ENCODE data around the gene PCDHA6. TPM values are rescaled to one million over a fixed set of nuclear protein-coding genes. Genes with fewer than 3 reads are reported as not detected.
"Not testable (repeated sequence)": the region's sequence is repeated elsewhere in the genome, so short reads cannot be mapped to it uniquely, and the experiment has no call there.

Gene PCDHA6
- polyA plus RNA-seq, 1 of the 3 experiments (the other 2 are of a cell fraction): 0.02 TPM

- WGBS (ENCODE audit: low lambda C conversion rate): 31% methylated on average over 27 of the region's 29 CpGs
- ChIA-PET POLR2A (no interaction called here), CTCF (interaction anchor here (0.5 to 3.5 kb wide), 9 partner anchors 13 to 364 kb away, joined by 3 to 28 read pairs (median 4); partner anchors contain the start of genes PCDHA4, PCDHA8 and PCDHB6)
- Histone ChIP-seq H3K27ac (ENCODE audit: low read depth in 2 of 2, low read length in 1 of 2) (no peak within 1 kb of the TSS), H3K4me1 (ENCODE audit: control insufficient read depth in 1 of 2, insufficient read depth in 2 of 2, low read depth in 1 of 2, low read length in 1 of 2) (no peaks in the 10 kb centered on the region), H3F3A (replicated peaks; ENCODE audit: insufficient read depth) (no peaks in the 10 kb centered on the region), H3K27me3 (ENCODE audit: insufficient read depth) (no peaks in the 10 kb centered on the region), H4K20me1 (ENCODE audit: insufficient read depth) (no peaks in the 10 kb centered on the region), H3K4me2 (0 out of 2 replicates have a peak within 1 kb of the TSS, but pooled peaks have one; percentile 7), H2AFZ (ENCODE audit: low read depth) (no peak within 1 kb of the TSS), H3K36me3 (replicated peaks in 1 of 2; ENCODE audit: control insufficient read depth in 1 of 2, insufficient read depth in 2 of 2, low read length in 1 of 2) (no peaks in the 10 kb centered on the region), H3K79me2 (ENCODE audit: insufficient read depth) (no peaks in the 10 kb centered on the region), H3K9me2 (no peaks in the 10 kb centered on the region), H3K9ac (no peak within 1 kb of the TSS), H3K9me3 (peaks cover 8% of the 10 kb centered on the region; the same call in 1 of the 2 replicates), H3K4me3 (ENCODE audit: low read depth in 2 of 2, low read length in 1 of 2) (peak within 1 kb of the TSS in 1 of 2 experiments; percentile 31; a peak in 2 of 4 replicates)
- TF ChIP-seq RXRA (IDR thresholded peaks at IDR 0.05; ENCODE audit: borderline replicate concordance, low read depth) (no peak), CTCF (IDR thresholded peaks at IDR 0.05) (peak; percentile 29), FOXJ3 (CRISPR knock-in tag; IDR thresholded peaks at IDR 0.05) (no peak), EP300 (IDR thresholded peaks at IDR 0.05; ENCODE audit: borderline replicate concordance in 1 of 2, low read depth in 1 of 2, low read length in 1 of 2) (no peak), FOXM1 (IDR thresholded peaks at IDR 0.05; ENCODE audit: low read depth) (no peak), PBX3 (IDR thresholded peaks at IDR 0.05) (no peak), CHD2 (IDR thresholded peaks at IDR 0.05; ENCODE audit: low read length, partially characterized antibody) (no peak), MEF2A (IDR thresholded peaks at IDR 0.05; ENCODE audit: borderline replicate concordance, low read depth) (no peak), TCF12 (IDR thresholded peaks at IDR 0.05) (no peak), NRF1 (IDR thresholded peaks at IDR 0.05; ENCODE audit: low read depth, low read length) (no peak), RAD21 (IDR thresholded peaks at IDR 0.05; ENCODE audit: low read length) (peak; percentile 47)
- peak; percentile 36 for DNase-seq
Observed at GRCh38 chr5:140785905-140786686, 41.7 kb upstream of the PCDHA6 start, which contains the start of gene PCDHA1. TSS of gene PCDHA1 (plus strand) at chr5:140786140.

- H2AFZ ChIP-seq (ENCODE audit: low read depth); H4K20me1 ChIP-seq (ENCODE audit: insufficient read depth); H3K79me2 ChIP-seq (ENCODE audit: insufficient read depth); POLR2A ChIA-PET; H3F3A ChIP-seq (replicated peaks; ENCODE audit: insufficient read depth); H3K27me3 ChIP-seq (ENCODE audit: insufficient read depth); H3K9me2 ChIP-seq; H3K9me3 ChIP-seq; H3K27ac ChIP-seq (ENCODE audit: low read depth in 2 of 2, low read length in 1 of 2); H3K4me2 ChIP-seq; H3K36me3 ChIP-seq (replicated peaks in 1 of 2; ENCODE audit: control insufficient read depth in 1 of 2, insufficient read depth in 2 of 2, low read length in 1 of 2); H3K9ac ChIP-seq; H3K4me1 ChIP-seq (ENCODE audit: control insufficient read depth in 1 of 2, insufficient read depth in 2 of 2, low read depth in 1 of 2, low read length in 1 of 2); DNase-seq; H3K4me3 ChIP-seq (ENCODE audit: low read depth in 2 of 2, low read length in 1 of 2): not testable (repeated sequence)
- 82% methylated on average over 44 of the region's 44 CpGs for WGBS (ENCODE audit: low lambda C conversion rate)
- CTCF ChIA-PET: interaction anchor here (2.5 to 3.5 kb wide), 2 partner anchors 19 to 54 kb away, joined by 12 to 28 read pairs; partner anchors contain the start of genes PCDHA4 and PCDHA8
Observed at GRCh38 chr5:140787422-140787821, 40.3 kb upstream of the PCDHA6 start.

- POLR2A ChIA-PET; H3K4me3 ChIP-seq (ENCODE audit: low read depth in 2 of 2, low read length in 1 of 2); H3K9ac ChIP-seq; H3K9me2 ChIP-seq; H3K9me3 ChIP-seq; H3F3A ChIP-seq (replicated peaks; ENCODE audit: insufficient read depth); H3K79me2 ChIP-seq (ENCODE audit: insufficient read depth); H3K4me2 ChIP-seq; H3K27ac ChIP-seq (ENCODE audit: low read depth in 2 of 2, low read length in 1 of 2); H3K27me3 ChIP-seq (ENCODE audit: insufficient read depth); DNase-seq; H4K20me1 ChIP-seq (ENCODE audit: insufficient read depth); H2AFZ ChIP-seq (ENCODE audit: low read depth); H3K36me3 ChIP-seq (replicated peaks in 1 of 2; ENCODE audit: control insufficient read depth in 1 of 2, insufficient read depth in 2 of 2, low read length in 1 of 2); H3K4me1 ChIP-seq (ENCODE audit: control insufficient read depth in 1 of 2, insufficient read depth in 2 of 2, low read depth in 1 of 2, low read length in 1 of 2): not testable (repeated sequence)
- 87% methylated on average over 67 of the region's 70 CpGs for WGBS (ENCODE audit: low lambda C conversion rate)
- CTCF ChIA-PET: interaction anchor here (2.5 kb wide), 1 partner anchor 19 kb away, joined by 12 read pairs; the partner anchor contains the start of gene PCDHA4
Observed at GRCh38 chr5:140787849-140788504, 39.8 kb upstream of the PCDHA6 start.
